Stimulated activated memory B cell treated with anti-CD40 and anti-IgM and Interleukin-4, amounts not matched to agents 10 μg/mL and 1 μg/mL and 100 μg/mL, for 72 hours (primary cell): Measurements from ENCODE around the gene ABCF1.
"Not testable (repeated sequence)": the region's sequence is repeated elsewhere in the genome, so short reads cannot be mapped to it uniquely, and the experiment has no call there.

Source experiments
- ATAC-seq: fragments of 150-1000 bp; cut with Tn5 transposase; 2 replicates; pipeline ENCODE4 v1.10.0; 2021
- H3K27ac Mint-ChIP-seq: one replicate; pipeline ENCODE4 v1.8.0; 2022; ENCODE audit warnings: mild to moderate bottlenecking, mixed read lengths
- H3K27me3 Mint-ChIP-seq: one replicate; pipeline ENCODE4 v1.8.0; 2022; ENCODE audit warnings: mixed read lengths
- H3K36me3 Mint-ChIP-seq: one replicate; pipeline ENCODE4 v1.8.0; 2022; ENCODE audit warnings: mixed read lengths
- H3K4me1 Mint-ChIP-seq: one replicate; pipeline ENCODE4 v1.8.0; 2022; ENCODE audit warnings: mixed read lengths
- H3K4me3 Mint-ChIP-seq: one replicate; pipeline ENCODE4 v1.8.0; 2022; ENCODE audit warnings: mild to moderate bottlenecking, moderate library complexity, mixed read lengths
- H3K9me3 Mint-ChIP-seq: one replicate; pipeline ENCODE4 v1.8.0; 2022; ENCODE audit warnings: mixed read lengths

The ABCF1 gene

DNA sequence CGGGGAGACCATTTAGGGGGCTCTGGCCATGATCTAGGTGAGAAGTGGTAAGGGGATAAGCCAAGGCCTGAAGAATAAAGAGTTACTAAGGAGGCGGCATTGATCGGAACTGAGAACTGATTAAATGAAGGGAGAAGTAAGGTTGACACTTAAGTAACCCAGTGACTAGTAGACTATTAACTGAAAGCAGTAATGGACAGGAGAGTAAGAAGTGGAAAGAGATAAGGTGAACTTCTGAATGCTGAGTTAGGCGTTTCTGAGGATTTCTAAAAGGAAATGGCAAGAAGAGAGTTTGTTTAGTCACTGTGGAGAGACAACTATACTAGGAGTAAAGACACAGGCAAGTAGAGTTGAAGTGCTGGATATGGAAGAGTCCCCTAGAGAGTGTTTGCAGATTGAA is 1.9 kb downstream of the ABCF1 start:
- peaks cover 66% of the 10 kb centered on the region for H3K4me1 Mint-ChIP-seq
- H3K9me3 Mint-ChIP-seq = no peaks in the 10 kb centered on the region
- H3K27me3 Mint-ChIP-seq = no peaks in the 10 kb centered on the region
- peak overlapping the region; percentile 2 for H3K27ac Mint-ChIP-seq
- peak overlapping the region; percentile 10 for H3K4me3 Mint-ChIP-seq
- ATAC-seq = no peak
- peaks cover 26% of the 10 kb centered on the region for H3K36me3 Mint-ChIP-seq

DNA sequence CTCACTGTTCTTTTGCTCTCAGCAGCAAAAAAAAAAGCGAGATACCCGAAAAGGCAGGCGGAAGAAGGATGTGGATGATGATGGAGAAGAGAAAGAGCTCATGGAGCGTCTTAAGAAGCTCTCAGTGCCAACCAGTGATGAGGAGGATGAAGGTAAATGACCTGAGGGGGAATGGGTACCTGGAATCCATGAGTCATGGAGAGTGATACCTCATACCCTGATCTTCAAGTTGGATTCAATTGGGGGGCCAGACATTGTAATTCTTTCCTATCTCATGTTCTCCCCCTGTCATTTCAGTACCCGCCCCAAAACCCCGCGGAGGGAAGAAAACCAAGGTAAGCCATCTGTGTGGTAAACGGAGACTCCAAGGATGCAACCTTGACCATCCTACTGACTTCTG is 6.8 kb downstream of the ABCF1 start:
- Mint-ChIP-seq H3K4me3 (no peak overlapping the region), H3K27me3 (no peaks in the 10 kb centered on the region), H3K9me3 (no peaks in the 10 kb centered on the region), H3K27ac (peak overlapping the region; percentile 15), H3K36me3 (peaks cover 63% of the 10 kb centered on the region), H3K4me1 (peaks cover 29% of the 10 kb centered on the region)
- no peak for ATAC-seq

DNA sequence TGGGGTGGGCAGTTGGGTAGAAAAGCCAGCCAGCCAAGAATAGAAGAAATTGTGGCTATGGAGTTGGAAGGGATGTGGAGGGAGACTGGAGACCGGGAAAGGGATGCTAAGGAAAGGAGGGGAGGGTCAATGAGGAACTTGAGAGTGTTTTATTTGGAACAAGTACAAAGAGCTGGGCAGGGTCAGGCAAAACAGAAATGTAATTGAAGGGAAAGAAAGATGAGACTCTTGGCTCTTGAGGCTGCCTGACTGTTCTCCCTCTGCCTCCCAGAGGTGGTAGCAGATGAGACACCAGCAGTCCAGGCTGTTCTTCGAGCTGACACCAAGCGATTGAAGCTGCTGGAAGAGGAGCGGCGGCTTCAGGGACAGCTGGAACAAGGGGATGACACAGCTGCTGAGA is 12.7 kb downstream of the ABCF1 start:
- no peak overlapping the region for H3K27ac Mint-ChIP-seq

DNA sequence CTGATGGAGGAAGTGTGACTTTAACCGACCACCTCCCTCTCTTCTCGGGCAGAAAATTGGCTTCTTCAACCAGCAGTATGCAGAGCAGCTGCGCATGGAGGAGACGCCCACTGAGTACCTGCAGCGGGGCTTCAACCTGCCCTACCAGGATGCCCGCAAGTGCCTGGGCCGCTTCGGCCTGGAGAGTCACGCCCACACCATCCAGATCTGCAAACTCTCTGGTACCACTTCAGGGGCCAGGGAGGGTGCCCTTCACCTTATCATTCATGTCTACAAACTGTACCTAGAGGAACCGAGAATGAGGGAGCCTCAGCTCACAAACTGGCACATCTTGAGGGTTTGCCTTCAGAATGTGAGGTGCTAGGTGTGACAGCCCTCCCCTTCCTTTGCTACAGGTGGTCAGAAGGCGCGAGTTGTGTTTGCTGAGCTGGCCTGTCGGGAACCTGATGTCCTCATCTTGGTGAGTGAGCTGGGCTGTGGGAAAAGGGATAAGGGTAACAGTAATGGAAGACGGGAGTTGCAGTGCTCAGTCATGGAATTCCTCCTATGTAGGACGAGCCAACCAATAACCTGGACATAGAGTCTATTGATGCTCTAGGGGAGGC is 18.6 kb downstream of the ABCF1 start:
- H3K27ac Mint-ChIP-seq = peak overlapping the region; percentile 11
- ATAC-seq = no peak
- no peak overlapping the region for H3K4me3 Mint-ChIP-seq
- H3K9me3 Mint-ChIP-seq = no peaks in the 10 kb centered on the region
- no peaks in the 10 kb centered on the region for H3K4me1 Mint-ChIP-seq
- H3K36me3 Mint-ChIP-seq = peaks cover 63% of the 10 kb centered on the region
- H3K27me3 Mint-ChIP-seq = no peaks in the 10 kb centered on the region

More for the DNA sequence above, 12.7 kb downstream of the ABCF1 start:
- H3K36me3 Mint-ChIP-seq = peaks cover 71% of the 10 kb centered on the region
- no peak overlapping the region for H3K4me3 Mint-ChIP-seq
- H3K4me1 Mint-ChIP-seq = no peaks in the 10 kb centered on the region
- no peaks in the 10 kb centered on the region for H3K9me3 Mint-ChIP-seq
- ATAC-seq = no peak
- H3K27me3 Mint-ChIP-seq = no peaks in the 10 kb centered on the region

DNA sequence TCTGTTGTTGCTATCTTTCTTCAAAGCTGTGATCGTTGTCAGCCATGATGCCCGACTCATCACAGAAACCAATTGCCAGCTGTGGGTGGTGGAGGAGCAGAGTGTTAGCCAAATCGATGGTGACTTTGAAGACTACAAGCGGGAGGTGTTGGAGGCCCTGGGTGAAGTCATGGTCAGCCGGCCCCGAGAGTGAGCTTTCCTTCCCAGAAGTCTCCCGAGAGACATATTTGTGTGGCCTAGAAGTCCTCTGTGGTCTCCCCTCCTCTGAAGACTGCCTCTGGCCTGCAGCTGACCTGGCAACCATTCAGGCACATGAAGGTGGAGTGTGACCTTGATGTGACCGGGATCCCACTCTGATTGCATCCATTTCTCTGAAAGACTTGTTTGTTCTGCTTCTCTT is 19.3 kb downstream of the ABCF1 start:
- Mint-ChIP-seq H3K4me3 (no peak overlapping the region), H3K9me3 (no peaks in the 10 kb centered on the region), H3K4me1 (no peaks in the 10 kb centered on the region), H3K27me3 (no peaks in the 10 kb centered on the region), H3K27ac (peak overlapping the region; percentile 11), H3K36me3 (peaks cover 61% of the 10 kb centered on the region)
- no peak for ATAC-seq

DNA sequence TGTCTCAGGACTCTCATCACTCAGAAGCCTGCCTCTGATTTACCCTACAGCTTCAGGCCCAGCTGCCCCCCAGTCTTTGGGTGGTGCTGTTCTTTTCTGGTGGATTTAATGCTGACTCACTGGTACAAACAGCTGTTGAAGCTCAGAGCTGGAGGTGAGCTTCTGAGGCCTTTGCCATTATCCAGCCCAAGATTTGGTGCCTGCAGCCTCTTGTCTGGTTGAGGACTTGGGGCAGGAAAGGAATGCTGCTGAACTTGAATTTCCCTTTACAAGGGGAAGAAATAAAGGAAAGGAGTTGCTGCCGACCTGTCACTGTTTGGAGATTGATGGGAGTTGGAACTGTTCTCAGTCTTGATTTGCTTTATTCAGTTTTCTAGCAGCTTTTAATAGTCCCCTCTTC is 19.8 kb downstream of the ABCF1 start:
- ATAC-seq = no peak
- H3K9me3 Mint-ChIP-seq = no peaks in the 10 kb centered on the region
- peaks cover 59% of the 10 kb centered on the region for H3K36me3 Mint-ChIP-seq
- H3K27me3 Mint-ChIP-seq = no peaks in the 10 kb centered on the region
- H3K27ac Mint-ChIP-seq = peak overlapping the region; percentile 11
- no peak overlapping the region for H3K4me3 Mint-ChIP-seq
- H3K4me1 Mint-ChIP-seq = no peaks in the 10 kb centered on the region

DNA sequence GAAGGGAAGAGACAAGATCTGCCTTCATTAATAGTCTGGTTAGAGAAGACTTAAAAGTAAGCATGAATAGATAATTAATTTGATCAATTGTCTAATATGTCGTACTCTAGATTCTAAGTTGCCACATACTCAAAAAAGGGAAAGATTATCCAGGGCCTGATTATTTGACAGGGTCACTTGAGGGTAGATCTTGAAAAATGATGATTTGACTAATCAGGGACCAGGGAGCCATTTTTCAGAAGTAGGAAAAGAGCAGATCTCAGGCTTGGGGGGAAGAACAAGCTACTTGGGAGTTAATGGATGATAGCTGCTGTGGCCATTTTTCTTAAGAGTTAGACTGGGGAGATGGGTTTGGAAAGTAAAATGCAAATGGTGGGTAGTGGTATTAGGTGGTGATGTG is 21.0 kb downstream of the ABCF1 start:
- Mint-ChIP-seq H3K27me3 (no peaks in the 10 kb centered on the region), H3K36me3 (peaks cover 47% of the 10 kb centered on the region), H3K27ac (no peak overlapping the region), H3K9me3 (no peaks in the 10 kb centered on the region), H3K4me3 (no peak overlapping the region), H3K4me1 (peaks cover 6% of the 10 kb centered on the region)
- ATAC-seq = no peak

DNA sequence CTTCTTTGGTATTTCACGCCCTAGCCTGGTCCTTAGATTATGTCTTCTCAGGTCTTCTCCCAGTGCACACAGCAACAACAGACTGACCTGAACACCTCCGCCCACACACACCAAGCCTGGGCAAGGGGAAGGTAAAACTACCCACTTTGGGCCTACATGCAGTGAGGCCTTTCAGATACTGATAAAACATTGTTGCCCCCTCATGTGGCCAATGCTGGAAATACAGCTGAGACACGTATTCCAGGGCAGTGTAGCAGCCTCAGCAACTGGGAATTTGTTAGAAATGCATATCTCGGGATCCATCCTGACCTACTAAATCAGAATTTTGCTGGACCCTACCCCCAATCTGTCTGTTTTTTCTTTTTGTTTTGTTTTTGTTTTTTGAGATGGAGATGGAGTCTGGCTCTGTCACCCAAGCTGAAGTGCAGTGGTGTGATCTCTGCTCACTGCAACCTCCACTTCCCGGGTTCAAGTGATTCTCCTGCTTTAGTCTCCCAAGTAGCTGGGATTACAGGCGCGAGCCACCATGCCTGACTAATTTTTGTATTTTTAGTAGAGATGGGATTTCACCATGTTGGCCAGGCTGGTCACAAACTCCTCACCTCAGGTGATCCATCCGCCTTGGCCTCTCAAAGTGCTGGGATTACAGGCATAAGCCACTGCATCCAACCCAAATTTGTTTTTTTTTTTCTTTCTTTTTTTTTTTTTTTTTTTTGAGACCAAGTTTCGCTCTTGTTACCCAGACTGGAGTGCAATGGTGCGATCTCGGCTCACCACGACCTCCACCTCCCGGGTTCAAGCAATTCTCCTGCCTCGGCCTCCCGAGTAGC is 26.3 kb downstream of the ABCF1 start:
- peak; percentile 88 for ATAC-seq
- Mint-ChIP-seq H3K27ac (peak overlapping the region; percentile 20), H3K4me1 (peaks cover 15% of the 10 kb centered on the region), H3K36me3 (peaks cover 39% of the 10 kb centered on the region)
- H3K27me3 Mint-ChIP-seq, H3K4me3 Mint-ChIP-seq, H3K9me3 Mint-ChIP-seq: not testable (repeated sequence)

DNA sequence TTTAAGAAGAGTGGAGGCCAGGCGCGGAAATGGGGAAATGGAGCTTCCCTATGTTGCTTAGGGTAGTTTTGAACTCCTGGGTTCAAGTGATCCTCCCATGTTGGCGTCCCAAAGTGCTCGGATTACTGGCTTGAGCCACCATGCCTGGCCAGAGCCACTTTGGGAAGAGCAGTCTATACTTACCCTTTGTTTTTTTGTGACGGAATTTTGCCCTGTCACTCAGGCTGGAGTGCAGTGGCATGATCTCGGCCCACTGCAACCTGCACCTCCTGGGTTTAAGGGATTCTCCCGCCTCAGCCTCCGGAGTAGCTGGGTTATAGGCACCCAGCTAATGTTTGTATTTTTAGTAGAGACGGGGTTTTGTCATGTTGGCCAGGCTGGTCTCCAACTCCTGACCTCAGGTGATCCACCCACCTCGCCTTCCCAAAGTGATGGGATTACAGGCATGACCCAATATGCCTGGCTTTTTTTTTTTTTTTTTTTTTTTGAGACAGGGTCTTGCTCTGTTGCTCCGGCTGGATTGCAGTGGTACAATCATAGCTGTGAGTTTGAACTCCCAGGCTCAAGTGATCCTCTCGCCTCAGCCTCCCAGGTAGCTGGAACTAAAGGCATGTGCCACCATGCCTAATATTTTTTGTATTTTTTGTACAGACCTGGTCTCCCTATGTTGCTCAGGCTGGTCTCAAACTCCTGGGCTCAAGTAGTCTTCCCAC is 27.8 kb downstream of the ABCF1 start:
- Mint-ChIP-seq H3K36me3 (peaks cover 51% of the 10 kb centered on the region), H3K4me3 (no peak overlapping the region), H3K27me3 (no peaks in the 10 kb centered on the region), H3K27ac (no peak overlapping the region), H3K4me1 (peaks cover 28% of the 10 kb centered on the region), H3K9me3 (no peaks in the 10 kb centered on the region)
- no peak for ATAC-seq

DNA sequence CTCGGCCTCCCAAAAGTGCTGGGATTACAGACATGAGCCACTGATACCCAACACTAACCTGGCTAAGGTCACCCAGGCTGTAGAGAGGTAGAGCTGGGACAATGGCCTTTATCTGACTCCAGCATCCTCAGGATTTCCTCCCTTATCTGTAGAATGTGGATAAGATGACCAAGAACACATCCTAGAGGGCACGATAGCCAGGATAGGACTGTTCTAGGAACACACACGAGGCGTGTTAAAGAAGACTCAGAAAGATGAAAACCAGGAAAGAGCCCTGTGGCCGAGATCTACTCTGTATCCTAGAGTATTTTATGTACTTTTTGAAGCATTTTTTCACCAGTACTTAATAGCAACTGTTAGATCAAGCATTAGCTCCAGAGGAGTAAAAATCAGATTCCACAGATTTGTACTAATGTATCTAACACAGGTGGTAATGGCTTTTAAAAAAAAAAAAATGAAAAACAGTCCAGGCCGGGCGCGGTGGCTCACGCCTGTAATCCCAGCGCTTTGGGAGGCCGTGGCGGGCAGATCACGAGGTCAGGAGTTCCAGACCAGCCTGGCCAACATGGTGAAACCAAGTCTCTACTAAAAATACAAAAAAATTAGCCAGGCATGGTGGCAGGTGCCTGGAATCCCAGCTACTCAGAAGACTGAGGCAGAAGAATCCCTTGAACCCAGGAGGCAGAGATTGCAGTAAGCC is 28.5 kb downstream of the ABCF1 start:
- Mint-ChIP-seq H3K4me1 (peaks cover 32% of the 10 kb centered on the region), H3K27ac (no peak overlapping the region), H3K27me3 (no peaks in the 10 kb centered on the region), H3K36me3 (peaks cover 51% of the 10 kb centered on the region), H3K4me3 (no peak overlapping the region), H3K9me3 (no peaks in the 10 kb centered on the region)
- ATAC-seq = no peak

DNA sequence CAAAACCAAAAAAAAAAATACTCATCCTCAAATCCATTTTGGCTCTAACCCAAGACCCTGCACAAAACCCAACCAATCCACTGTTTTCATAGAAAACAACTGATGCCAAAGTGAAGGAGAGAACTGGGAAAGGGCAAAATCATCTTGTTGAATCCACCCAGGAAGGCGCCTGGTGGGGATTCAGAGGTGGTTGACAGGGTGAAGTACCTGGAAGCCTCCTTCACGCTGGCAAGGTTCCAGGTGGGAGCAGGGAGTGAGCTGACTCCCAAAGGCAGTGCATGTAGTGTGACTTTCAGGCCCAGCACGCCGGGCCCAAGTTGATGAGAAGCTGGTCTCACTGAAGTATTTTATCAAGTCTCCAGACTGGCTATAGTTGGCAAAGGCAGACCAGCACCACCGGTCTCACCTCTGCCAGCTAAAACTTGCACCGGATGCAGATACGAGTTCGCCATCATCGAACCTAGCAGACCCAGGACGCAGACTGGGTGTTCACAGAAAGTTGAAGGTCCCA is 29.3 kb downstream of the ABCF1 start:
- no peak overlapping the region for H3K27ac Mint-ChIP-seq
- no peaks in the 10 kb centered on the region for H3K9me3 Mint-ChIP-seq
- peaks cover 32% of the 10 kb centered on the region for H3K4me1 Mint-ChIP-seq
- H3K27me3 Mint-ChIP-seq = no peaks in the 10 kb centered on the region
- ATAC-seq = no peak
- H3K4me3 Mint-ChIP-seq = no peak overlapping the region
- peaks cover 53% of the 10 kb centered on the region for H3K36me3 Mint-ChIP-seq

DNA sequence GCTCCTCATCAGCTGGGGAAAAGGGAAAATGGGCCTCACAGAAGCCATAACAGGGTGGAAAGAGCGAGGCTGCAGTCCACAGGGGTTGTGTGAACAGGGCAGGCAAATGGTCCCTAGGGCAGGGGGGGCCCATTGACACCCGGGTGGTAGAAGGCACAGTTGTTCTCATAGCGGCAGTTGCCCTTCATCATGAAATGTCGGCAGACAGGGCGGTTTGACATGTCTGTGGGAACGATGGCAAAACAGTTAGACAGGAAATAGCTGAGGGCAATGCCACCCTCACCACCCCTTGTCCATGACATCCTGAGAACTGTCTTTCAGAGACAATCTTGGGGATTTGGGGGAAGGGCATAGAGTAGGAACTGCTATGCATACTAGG is 30.2 kb downstream of the ABCF1 start:
- Mint-ChIP-seq H3K36me3 (peaks cover 59% of the 10 kb centered on the region), H3K27me3 (no peaks in the 10 kb centered on the region), H3K27ac (no peak overlapping the region), H3K9me3 (no peaks in the 10 kb centered on the region), H3K4me1 (peaks cover 32% of the 10 kb centered on the region), H3K4me3 (no peak overlapping the region)
- ATAC-seq = no peak

DNA sequence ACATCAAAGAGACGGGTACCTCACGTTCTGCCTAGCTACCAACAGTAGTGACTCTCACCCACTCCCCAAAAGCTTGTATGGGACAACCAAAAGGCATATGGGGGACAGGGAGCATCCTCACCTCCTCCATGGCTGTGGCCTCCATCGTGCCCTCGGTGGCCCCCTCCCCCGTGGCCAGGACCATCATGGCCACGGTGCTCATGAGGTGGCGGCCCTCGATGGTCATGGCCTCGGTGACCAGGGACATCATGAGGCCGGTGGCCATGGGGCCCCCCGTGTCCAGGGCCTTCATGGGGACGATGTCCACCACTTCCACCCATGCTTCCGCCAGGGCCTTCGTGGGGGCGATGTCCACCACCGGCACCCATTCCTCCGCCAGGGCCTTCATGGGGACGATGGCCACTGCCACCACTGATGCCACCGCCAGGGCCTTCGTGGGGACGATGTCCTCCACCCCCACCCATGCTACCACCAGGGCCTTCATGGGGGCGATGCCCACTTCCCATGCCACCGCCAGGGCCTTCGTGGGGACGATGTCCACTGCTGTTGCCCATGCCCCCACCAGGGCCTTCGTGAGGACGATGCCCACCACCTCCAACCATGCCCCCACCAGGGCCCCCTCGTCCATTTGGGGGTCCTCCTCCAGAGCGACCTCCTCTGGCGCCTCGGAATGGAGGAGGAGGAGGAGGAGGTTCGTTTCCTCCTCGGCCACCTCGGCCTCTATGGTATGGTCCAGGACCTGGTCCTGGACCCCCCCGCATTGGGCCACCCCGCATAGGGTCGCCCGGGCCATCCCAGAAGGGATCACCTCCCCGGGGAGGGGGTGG is 30.8 kb downstream of the ABCF1 start:
- Mint-ChIP-seq H3K4me3 (no peak overlapping the region), H3K27ac (no peak overlapping the region), H3K27me3 (no peaks in the 10 kb centered on the region), H3K9me3 (no peaks in the 10 kb centered on the region), H3K4me1 (peaks cover 29% of the 10 kb centered on the region), H3K36me3 (peaks cover 63% of the 10 kb centered on the region)
- no peak for ATAC-seq

DNA sequence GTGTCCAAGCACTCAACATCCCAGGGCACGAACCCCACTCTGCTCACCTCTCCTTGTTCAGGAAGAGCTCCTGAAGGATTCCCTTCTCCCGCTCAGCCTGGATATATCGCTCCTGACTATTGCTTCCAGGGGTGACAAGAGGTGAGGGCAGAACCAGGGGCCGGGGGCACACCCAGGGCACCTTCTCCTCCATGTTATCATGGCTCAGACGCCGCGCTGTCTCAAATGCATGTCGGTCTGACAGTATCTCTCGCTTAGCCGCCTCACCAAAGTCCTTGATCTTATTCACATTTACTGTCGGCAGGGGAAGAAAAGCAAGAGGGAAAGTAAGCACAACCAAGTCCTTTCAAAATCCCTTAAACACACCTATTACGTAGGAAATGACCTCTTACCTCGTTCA is 32.7 kb downstream of the ABCF1 start:
- no peak overlapping the region for H3K27ac Mint-ChIP-seq
- H3K36me3 Mint-ChIP-seq = peaks cover 78% of the 10 kb centered on the region
- H3K4me1 Mint-ChIP-seq = peaks cover 29% of the 10 kb centered on the region
- no peak for ATAC-seq
- no peaks in the 10 kb centered on the region for H3K9me3 Mint-ChIP-seq
- no peaks in the 10 kb centered on the region for H3K27me3 Mint-ChIP-seq
- H3K4me3 Mint-ChIP-seq = no peak overlapping the region
